ENCODE results near the gene FBXO28. TPM values are rescaled to one million over a fixed set of nuclear protein-coding genes. Genes with fewer than 3 reads are reported as not detected.

The FBXO28 gene
- total RNA-seq, 1 donor from 2014 or later: 33.5 TPM

DNA sequence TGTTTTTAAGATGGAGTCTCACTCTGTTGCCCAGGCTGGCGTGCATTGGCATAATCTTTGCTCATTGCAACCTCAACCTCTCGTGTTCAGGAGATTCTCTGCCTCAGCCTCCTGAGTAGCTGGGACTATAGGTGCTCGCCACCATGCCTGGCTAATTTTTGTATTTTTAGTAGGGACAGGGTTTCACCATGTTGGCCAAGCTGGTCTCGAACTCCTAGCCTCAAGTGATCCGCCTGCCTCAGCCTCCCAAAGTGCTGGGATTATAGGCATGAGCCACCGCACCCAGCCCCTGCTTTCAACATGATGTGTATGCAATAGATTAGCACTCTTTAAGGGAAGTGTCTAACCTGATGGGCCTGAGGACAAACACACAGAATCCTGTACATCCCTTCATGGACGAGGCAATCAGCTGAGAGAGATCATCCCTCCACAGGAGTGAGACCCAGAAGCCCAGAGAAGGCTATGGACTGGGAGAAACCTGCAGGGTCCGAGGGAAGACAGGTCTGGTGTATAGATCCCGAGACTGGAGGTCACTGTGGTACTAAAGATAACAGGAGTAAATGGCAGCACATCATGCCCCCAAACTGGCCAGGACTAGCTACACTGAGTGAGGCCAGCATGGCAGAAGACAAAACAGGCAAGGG lies 63.6 kb downstream of the FBXO28 start:
- no peak overlapping the region for H3K27ac Mint-ChIP-seq
- H3K4me3 Mint-ChIP-seq (ENCODE audit: low read depth): no peak overlapping the region
- no peaks in the 10 kb centered on the region for H3K9me3 Mint-ChIP-seq (ENCODE audit: low read depth)
- no peaks in the 10 kb centered on the region for H3K36me3 Mint-ChIP-seq (ENCODE audit: insufficient read depth)
- H3K27me3 Mint-ChIP-seq: peaks cover 17% of the 10 kb centered on the region
- TF ChIP-seq, protein P1, sequence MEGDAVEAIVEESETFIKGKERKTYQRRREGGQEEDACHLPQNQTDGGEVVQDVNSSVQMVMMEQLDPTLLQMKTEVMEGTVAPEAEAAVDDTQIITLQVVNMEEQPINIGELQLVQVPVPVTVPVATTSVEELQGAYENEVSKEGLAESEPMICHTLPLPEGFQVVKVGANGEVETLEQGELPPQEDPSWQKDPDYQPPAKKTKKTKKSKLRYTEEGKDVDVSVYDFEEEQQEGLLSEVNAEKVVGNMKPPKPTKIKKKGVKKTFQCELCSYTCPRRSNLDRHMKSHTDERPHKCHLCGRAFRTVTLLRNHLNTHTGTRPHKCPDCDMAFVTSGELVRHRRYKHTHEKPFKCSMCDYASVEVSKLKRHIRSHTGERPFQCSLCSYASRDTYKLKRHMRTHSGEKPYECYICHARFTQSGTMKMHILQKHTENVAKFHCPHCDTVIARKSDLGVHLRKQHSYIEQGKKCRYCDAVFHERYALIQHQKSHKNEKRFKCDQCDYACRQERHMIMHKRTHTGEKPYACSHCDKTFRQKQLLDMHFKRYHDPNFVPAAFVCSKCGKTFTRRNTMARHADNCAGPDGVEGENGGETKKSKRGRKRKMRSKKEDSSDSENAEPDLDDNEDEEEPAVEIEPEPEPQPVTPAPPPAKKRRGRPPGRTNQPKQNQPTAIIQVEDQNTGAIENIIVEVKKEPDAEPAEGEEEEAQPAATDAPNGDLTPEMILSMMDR (IDR thresholded peaks at IDR 0.05; ENCODE audit: unreplicated experiment): no peak
- no peak for DNase-seq (ENCODE audit: low spot score, unreplicated experiment)
- H3K4me1 Mint-ChIP-seq (ENCODE audit: low read depth): peaks cover 4% of the 10 kb centered on the region

DNA sequence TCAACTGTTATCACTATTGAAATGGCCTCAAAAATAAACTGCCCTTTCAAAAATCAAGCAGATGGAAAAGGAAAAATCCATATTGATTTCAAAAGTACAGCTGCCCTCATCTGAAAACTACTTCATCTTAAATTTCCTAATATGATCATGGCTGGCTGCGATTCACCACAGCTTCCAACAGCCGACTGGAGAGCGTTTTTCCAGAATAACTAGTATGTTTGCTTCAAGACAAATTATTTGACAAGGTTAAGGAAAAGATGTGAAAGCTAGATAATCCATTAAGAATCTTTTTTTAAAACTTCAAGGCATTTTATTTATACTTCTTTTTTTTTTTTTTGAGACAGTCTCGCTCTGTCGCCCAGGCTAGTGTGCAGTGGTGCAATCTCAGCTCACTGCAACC lies 65.0 kb downstream of the FBXO28 start:
- Mint-ChIP-seq H3K4me3 (ENCODE audit: low read depth) (no peak overlapping the region), H3K4me1 (ENCODE audit: low read depth) (peaks cover 4% of the 10 kb centered on the region), H3K27ac (no peak overlapping the region), H3K9me3 (ENCODE audit: low read depth) (no peaks in the 10 kb centered on the region), H3K36me3 (ENCODE audit: insufficient read depth) (no peaks in the 10 kb centered on the region), H3K27me3 (peaks cover 17% of the 10 kb centered on the region)
- TF ChIP-seq, protein P1 (IDR thresholded peaks at IDR 0.05; ENCODE audit: unreplicated experiment): no peak
- DNase-seq (ENCODE audit: low spot score, unreplicated experiment): no peak

DNA sequence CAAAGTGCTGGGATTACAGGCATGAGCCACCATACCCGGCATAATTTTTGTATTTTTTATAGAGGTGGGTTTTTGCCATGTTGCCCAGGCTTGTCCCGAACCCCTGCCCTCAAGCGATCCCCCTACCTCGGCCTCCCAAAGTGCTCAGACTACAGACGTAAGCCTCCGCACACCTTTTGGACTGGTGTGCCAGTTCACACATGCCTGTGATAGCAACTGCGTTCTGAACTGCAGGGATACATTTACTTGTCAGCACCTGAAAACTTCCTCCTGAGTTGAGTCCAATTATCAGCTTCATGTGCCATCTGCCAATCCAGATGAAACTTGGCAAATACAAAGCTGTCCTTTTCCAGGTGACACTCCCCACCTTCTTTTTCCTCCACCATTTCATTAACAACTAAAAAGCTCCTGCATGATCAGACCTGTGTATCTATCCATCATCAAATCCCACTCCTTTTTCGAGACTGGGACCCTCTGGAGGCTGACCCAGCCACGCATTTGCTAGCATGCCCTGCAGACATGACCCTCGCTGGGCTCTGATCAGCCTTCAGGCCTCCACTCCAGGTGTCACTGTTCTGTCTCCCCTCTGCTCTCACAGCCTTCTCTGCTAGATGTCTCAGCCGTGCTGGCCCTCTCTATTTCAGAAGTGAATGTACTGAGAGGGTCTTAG lies 67.0 kb downstream of the FBXO28 start:
- no peak overlapping the region for H3K4me3 Mint-ChIP-seq (ENCODE audit: low read depth)
- DNase-seq (ENCODE audit: low spot score, unreplicated experiment): no peak
- H3K4me1 Mint-ChIP-seq (ENCODE audit: low read depth): peaks cover 5% of the 10 kb centered on the region
- TF ChIP-seq, protein P1 (IDR thresholded peaks at IDR 0.05; ENCODE audit: unreplicated experiment): no peak
- no peak overlapping the region for H3K27ac Mint-ChIP-seq
- peaks cover 9% of the 10 kb centered on the region for H3K27me3 Mint-ChIP-seq
- H3K9me3 Mint-ChIP-seq (ENCODE audit: low read depth): no peaks in the 10 kb centered on the region
- H3K36me3 Mint-ChIP-seq (ENCODE audit: insufficient read depth): no peaks in the 10 kb centered on the region

DNA sequence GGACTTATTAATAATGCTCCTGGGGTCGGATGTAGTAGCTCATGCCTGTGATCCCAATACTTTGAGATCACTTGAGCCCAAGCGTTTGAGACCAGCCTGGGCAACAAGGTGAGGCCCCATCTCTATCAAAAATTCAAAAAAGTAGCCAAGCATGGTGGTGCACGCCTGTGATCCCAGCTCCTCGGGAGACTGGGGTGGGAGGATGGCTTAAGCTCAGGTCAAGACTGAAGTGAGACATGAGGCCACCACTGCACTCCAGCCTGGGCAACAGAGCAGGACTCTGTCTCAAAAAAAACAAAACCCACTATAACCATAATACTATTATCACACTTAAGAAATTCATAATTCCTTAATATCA lies 67.5 kb downstream of the FBXO28 start:
- Mint-ChIP-seq H3K9me3 (ENCODE audit: low read depth) (no peaks in the 10 kb centered on the region), H3K4me3 (ENCODE audit: low read depth) (no peak overlapping the region), H3K27ac (no peak overlapping the region)

DNA sequence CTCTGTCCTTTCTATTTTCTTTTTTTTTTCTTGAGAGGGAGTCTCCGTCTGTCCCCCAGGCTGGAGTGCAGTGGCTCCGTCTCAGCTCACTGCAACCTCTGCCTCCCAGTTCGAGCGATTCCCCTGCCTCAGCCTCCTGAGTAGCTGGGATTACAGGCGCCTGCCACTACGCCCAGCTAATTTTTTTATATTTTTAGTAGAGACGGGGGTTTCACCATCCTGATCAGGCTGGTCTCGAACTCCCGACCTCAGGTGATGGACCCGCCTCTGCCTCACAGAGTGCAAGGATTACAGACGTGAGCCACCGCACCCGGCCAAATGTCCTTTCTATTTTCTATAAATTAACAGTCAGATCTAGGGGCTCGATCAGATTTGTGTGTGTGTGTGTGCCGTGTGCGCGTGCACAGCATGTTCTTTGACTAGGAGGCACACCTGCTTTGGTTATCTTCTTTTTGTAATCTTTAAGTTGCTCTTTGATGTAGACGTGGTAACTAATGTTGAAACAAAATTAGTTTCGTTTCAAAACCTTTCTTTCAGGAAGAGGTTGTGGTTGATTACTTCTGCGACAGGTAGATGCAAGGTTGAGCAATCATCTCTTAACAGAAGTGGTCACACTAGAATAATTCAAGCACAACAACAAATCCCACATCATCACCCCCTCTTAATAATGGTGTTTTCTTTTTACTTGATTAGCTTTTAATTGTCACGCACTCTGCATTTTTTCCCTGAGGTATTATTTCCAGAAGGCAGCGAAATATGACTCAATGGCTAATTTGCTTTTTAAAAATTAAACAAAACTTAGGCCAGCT lies 68.3 kb downstream of the FBXO28 start:
- Mint-ChIP-seq H3K4me3 (ENCODE audit: low read depth) (peak overlapping the region; percentile 80), H3K9me3 (ENCODE audit: low read depth) (no peaks in the 10 kb centered on the region), H3K27ac (peak overlapping the region; percentile 81), H3K4me1 (ENCODE audit: low read depth) (peaks cover 10% of the 10 kb centered on the region), H3K27me3 (peaks cover 8% of the 10 kb centered on the region), H3K36me3 (ENCODE audit: insufficient read depth) (no peaks in the 10 kb centered on the region)
- DNase-seq (ENCODE audit: low spot score, unreplicated experiment): no peak
- TF ChIP-seq, protein P1 (IDR thresholded peaks at IDR 0.05; ENCODE audit: unreplicated experiment): no peak

More for the DNA sequence above, 67.5 kb downstream of the FBXO28 start:
- H3K27me3 Mint-ChIP-seq: peaks cover 8% of the 10 kb centered on the region
- H3K36me3 Mint-ChIP-seq (ENCODE audit: insufficient read depth): no peaks in the 10 kb centered on the region
- DNase-seq (ENCODE audit: low spot score, unreplicated experiment): no peak
- TF ChIP-seq, protein P1 (IDR thresholded peaks at IDR 0.05; ENCODE audit: unreplicated experiment): no peak
- peaks cover 5% of the 10 kb centered on the region for H3K4me1 Mint-ChIP-seq (ENCODE audit: low read depth)
